GM19035 (cell line): Measurements from ENCODE around the gene BPTF.
"Not testable (repeated sequence)": the region's sequence is repeated elsewhere in the genome, so short reads cannot be mapped to it uniquely, and the experiment has no call there.

ENCODE experiments used
- ATAC-seq: cut with Tn5 transposase; IDR thresholded peaks from one replicate; pipeline ENCODE4 v1.9.1; 2021; ENCODE audit not compliant: unreplicated experiment

The BPTF gene

GRCh38 chr17:67868176-67868575 is 42.9 kb downstream of the BPTF start:
- no peak for ATAC-seq

GRCh38 chr17:67879662-67880061 is 54.4 kb downstream of the BPTF start:
- ATAC-seq = no peak

- ATAC-seq = no peak
These were observed 55.8 kb downstream of the BPTF start for GRCh38 chr17:67881083-67881482.

GRCh38 chr17:67884741-67885140 is 59.4 kb downstream of the BPTF start:
- ATAC-seq = no peak

- ATAC-seq = no peak
These were observed 66.3 kb downstream of the BPTF start for GRCh38 chr17:67891481-67892119.

- ATAC-seq = no peak
These were observed 77.4 kb downstream of the BPTF start for GRCh38 chr17:67902511-67903231.

- not testable (repeated sequence) for ATAC-seq
These were observed 80.0 kb downstream of the BPTF start for GRCh38 chr17:67905298-67905697.

- ATAC-seq = not testable (repeated sequence)
These were observed 85.0 kb downstream of the BPTF start for GRCh38 chr17:67910117-67910803.

GRCh38 chr17:67911059-67911782 is 85.9 kb downstream of the BPTF start:
- no peak for ATAC-seq

GRCh38 chr17:67912088-67912487 is 86.8 kb downstream of the BPTF start:
- ATAC-seq = no peak

- ATAC-seq = no peak
These were observed 87.4 kb downstream of the BPTF start for GRCh38 chr17:67912656-67913055.

GRCh38 chr17:67920212-67920611 is 94.9 kb downstream of the BPTF start:
- ATAC-seq = no peak

- no peak for ATAC-seq
These were observed 97.2 kb downstream of the BPTF start for GRCh38 chr17:67922503-67922902.

- not testable (repeated sequence) for ATAC-seq
These were observed 103.5 kb downstream of the BPTF start for GRCh38 chr17:67928842-67929241.

GRCh38 chr17:67931227-67931626 is 105.9 kb downstream of the BPTF start:
- no peak for ATAC-seq

GRCh38 chr17:67942810-67943209 is 117.5 kb downstream of the BPTF start:
- no peak for ATAC-seq

- ATAC-seq = no peak
These were observed 118.7 kb downstream of the BPTF start for GRCh38 chr17:67944035-67944434.

GRCh38 chr17:67946513-67946912 is 121.2 kb downstream of the BPTF start:
- ATAC-seq = no peak

GRCh38 chr17:67947325-67947813 is 122.1 kb downstream of the BPTF start:
- no peak for ATAC-seq

- ATAC-seq = no peak
These were observed 125.6 kb downstream of the BPTF start for GRCh38 chr17:67950945-67951344.

GRCh38 chr17:67959510-67959909 is 134.2 kb downstream of the BPTF start:
- no peak for ATAC-seq
